ENCODE results near the gene EPHA7. TPM values are rescaled to one million over a fixed set of nuclear protein-coding genes. Genes with fewer than 3 reads are reported as not detected.

The EPHA7 gene
- total and polyA plus RNA-seq, 2 donors (not counting 3 experiments of a cell fraction or from before 2014, with no cell fraction given), result not detected

DNA sequence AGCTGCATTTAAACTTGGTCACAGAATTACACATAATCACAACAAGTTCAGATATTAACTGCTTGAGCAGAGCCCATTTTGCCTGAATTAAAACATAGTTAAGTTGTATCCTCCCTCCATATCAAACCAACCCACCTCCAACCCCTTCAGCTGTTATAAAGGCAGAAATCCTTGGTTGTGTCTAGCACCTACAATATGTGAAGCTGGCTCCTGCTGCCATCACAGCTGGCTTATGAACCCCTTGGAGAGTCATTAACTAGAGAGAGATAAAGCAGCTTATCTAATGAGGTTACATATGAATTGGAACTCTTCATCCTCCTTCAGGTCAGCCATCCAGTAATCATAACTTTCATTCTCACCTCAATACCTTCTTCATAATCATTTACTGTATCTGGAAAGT, 101.8 kb downstream of the EPHA7 start:
- no peak overlapping the region for H2AFZ ChIP-seq (ENCODE audit: low read depth, low read length)
- no peaks in the 10 kb centered on the region for H3K9me3 ChIP-seq (replicated peaks; ENCODE audit: control insufficient read depth, insufficient read depth, low read length)
- no peak overlapping the region for H3K9ac ChIP-seq (replicated peaks; ENCODE audit: extremely low read depth, insufficient read depth, low read length)
- BruUV-seq (replicated peaks), result no TSS peak
- no peaks in the 10 kb centered on the region for H4K20me1 ChIP-seq (replicated peaks; ENCODE audit: control insufficient read depth, extremely low read depth, insufficient read depth, low read length)
- no peaks in the 10 kb centered on the region for H3K79me2 ChIP-seq (ENCODE audit: control insufficient read depth, insufficient read depth, low read length)
- no peaks in the 10 kb centered on the region for H3K27me3 ChIP-seq (ENCODE audit: control insufficient read depth in 2 of 2, insufficient read depth in 2 of 2, low read length in 2 of 2)
- FAIRE-seq, result no peak
- ChIA-PET POLR2A (no interaction called here), CTCF (interaction anchor here (0.5 to 1.1 kb wide), 2 partner anchors 46 to 502 kb away, joined by 3 to 6 read pairs; no protein-coding TSS in a partner anchor)
- no peaks in the 10 kb centered on the region for H3K36me3 ChIP-seq (ENCODE audit: control insufficient read depth in 2 of 2, extremely low read depth in 1 of 2, insufficient read depth in 2 of 2, low read length in 2 of 2)
- dilution Hi-C loops (cut with MboI; ENCODE audit: extremely low pct_ligation_motif_present, low sequenced_read_pairs), result no loop called here
- TF ChIP-seq POLR2A (IDR thresholded peaks at IDR 0.05; ENCODE audit: low read depth, low read length), result no peak
- TF ChIP-seq POLR2AphosphoS5 (IDR thresholded peaks at IDR 0.05; ENCODE audit: insufficient read depth, low read depth, low read length), result no peak
- TF ChIP-seq, protein P1, sequence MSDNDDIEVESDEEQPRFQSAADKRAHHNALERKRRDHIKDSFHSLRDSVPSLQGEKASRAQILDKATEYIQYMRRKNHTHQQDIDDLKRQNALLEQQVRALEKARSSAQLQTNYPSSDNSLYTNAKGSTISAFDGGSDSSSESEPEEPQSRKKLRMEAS (IDR thresholded peaks at IDR 0.05; ENCODE audit: insufficient read depth, insufficient read length), result no peak
- TF ChIP-seq FOS (IDR thresholded peaks at IDR 0.05; ENCODE audit: borderline replicate concordance, insufficient read depth, low read length), result no peak
- no peak for TF ChIP-seq JUN (IDR thresholded peaks at IDR 0.05; ENCODE audit: borderline replicate concordance, insufficient read depth, insufficient read length, low read depth)
- TF ChIP-seq, protein P2, sequence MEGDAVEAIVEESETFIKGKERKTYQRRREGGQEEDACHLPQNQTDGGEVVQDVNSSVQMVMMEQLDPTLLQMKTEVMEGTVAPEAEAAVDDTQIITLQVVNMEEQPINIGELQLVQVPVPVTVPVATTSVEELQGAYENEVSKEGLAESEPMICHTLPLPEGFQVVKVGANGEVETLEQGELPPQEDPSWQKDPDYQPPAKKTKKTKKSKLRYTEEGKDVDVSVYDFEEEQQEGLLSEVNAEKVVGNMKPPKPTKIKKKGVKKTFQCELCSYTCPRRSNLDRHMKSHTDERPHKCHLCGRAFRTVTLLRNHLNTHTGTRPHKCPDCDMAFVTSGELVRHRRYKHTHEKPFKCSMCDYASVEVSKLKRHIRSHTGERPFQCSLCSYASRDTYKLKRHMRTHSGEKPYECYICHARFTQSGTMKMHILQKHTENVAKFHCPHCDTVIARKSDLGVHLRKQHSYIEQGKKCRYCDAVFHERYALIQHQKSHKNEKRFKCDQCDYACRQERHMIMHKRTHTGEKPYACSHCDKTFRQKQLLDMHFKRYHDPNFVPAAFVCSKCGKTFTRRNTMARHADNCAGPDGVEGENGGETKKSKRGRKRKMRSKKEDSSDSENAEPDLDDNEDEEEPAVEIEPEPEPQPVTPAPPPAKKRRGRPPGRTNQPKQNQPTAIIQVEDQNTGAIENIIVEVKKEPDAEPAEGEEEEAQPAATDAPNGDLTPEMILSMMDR (IDR thresholded peaks at IDR 0.05; ENCODE audit: extremely low read depth in 1 of 2, insufficient read depth in 1 of 2, low read depth in 1 of 2, low read length in 2 of 2), result no peak
- TF ChIP-seq MYC (IDR thresholded peaks at IDR 0.05; ENCODE audit: low read depth, low read length), result no peak
- no peak for TF ChIP-seq EZH2 (IDR thresholded peaks at IDR 0.05; ENCODE audit: borderline replicate concordance, low read depth, low read length, severe bottlenecking)
- no peak for TF ChIP-seq GATA2 (IDR thresholded peaks at IDR 0.05; ENCODE audit: insufficient read depth, insufficient read length, low read depth, low read length)
- no peak overlapping the region for H3K27ac ChIP-seq (ENCODE audit: insufficient read depth, low read depth, low read length)
- no peaks in the 10 kb centered on the region for H3K4me1 ChIP-seq (ENCODE audit: control insufficient read depth, extremely low read depth, insufficient read depth, low read length)
- intact Hi-C loops (cut with micrococcal nuclease), result no loop called here
- H3K4me2 ChIP-seq (ENCODE audit: insufficient read depth, low read length), result no peak overlapping the region
- no peak overlapping the region for H3K4me3 ChIP-seq (replicated peaks in 1 of 3; ENCODE audit: insufficient read depth in 1 of 3, low read depth in 1 of 3, low read length in 3 of 3)
- no peak for DNase-seq (ENCODE audit: low read depth, low spot score)
- H3K9me1 ChIP-seq (replicated peaks; ENCODE audit: control insufficient read depth, extremely low read depth, insufficient read depth, low read length), result no peaks in the 10 kb centered on the region

All from endothelial cell of umbilical vein (primary cell).